GM23338 (cell line): Measurements from ENCODE around the gene GALNT4. TPM values are rescaled to one million over a fixed set of nuclear protein-coding genes. Genes with fewer than 3 reads are reported as not detected.

ENCODE experiments used
- CREB1 ChIP-seq: fragments of 250-450 bp; sonication (Bioruptor Pico); IDR thresholded peaks from 2 replicates; pipeline ENCODE4 v1.5.0; 2020; ENCODE audit warnings: low read depth, mild to moderate bottlenecking, moderate library complexity
- CTCF ChIP-seq, 2 experiments: fragments of 200-600 bp in 1 of 2; sonication (generic) in 1 of 2; conservative IDR thresholded peaks; 2 replicates each; pipeline versions ENCODE4 v1.5.1 to v1.6.1; 2016 to 2017; ENCODE audit warnings: antibody characterized with exemption in 2 of 2, low read depth in 2 of 2, mild to moderate bottlenecking in 2 of 2, moderate library complexity in 1 of 2
- EZH2 ChIP-seq: fragments of 200-600 bp; sonication (generic); IDR thresholded peaks from one replicate; pipeline ENCODE4 v1.8.0; 2017; ENCODE audit warnings: antibody characterized with exemption, mild to moderate bottlenecking, low read depth; ENCODE audit not compliant: unreplicated experiment
- EZH2phosphoT487 ChIP-seq: fragments of 200-600 bp; sonication (generic); IDR thresholded peaks from one replicate; pipeline ENCODE4 v1.8.1; 2018; ENCODE audit warnings: antibody characterized with exemption; ENCODE audit not compliant: unreplicated experiment
- JUNB ChIP-seq: IDR thresholded peaks from one replicate; pipeline ENCODE4 v1.6.1; 2016; ENCODE audit warnings: antibody characterized with exemption; ENCODE audit not compliant: unreplicated experiment
- NANOG ChIP-seq: IDR thresholded peaks from 2 replicates; pipeline ENCODE4 v1.6.1; 2016; ENCODE audit warnings: antibody characterized with exemption, borderline replicate concordance
- POLR2AphosphoS5 ChIP-seq: IDR thresholded peaks from 2 replicates; pipeline ENCODE4 v1.6.1; 2016; ENCODE audit warnings: antibody characterized with exemption, low read depth
- STAT1 ChIP-seq: IDR thresholded peaks from one replicate; pipeline ENCODE4 v1.6.1; 2016; ENCODE audit warnings: antibody characterized with exemption; ENCODE audit not compliant: unreplicated experiment
- ZNF114 ChIP-seq: fragments of 250-450 bp; sonication (Bioruptor Pico); IDR thresholded peaks from 2 replicates; pipeline ENCODE4 v1.5.0; 2020; ENCODE audit warnings: mild to moderate bottlenecking, moderate library complexity
- ZNF331 ChIP-seq: fragments of 250-450 bp; sonication (Bioruptor Pico); IDR thresholded peaks from 2 replicates; pipeline ENCODE4 v1.5.0; 2020; ENCODE audit warnings: low read depth, mild to moderate bottlenecking, moderate library complexity
- polyA plus RNA-seq: library from polyadenylated mRNA; unstranded; fragments of >200 nt; fragmentation: Nextera tagmentation; extraction: Ambion mirVana; gene quantifications from 2 replicates; pipeline ENCODE4 v1.2.1, GENCODE V29; 2016
- total RNA-seq: library from RNA; depleted of rRNA; stranded (reverse); fragments of >200 nt; shearing (Covaris generic); gene quantifications from 2 replicates; pipeline ENCODE4 v1.2.3, GENCODE V29; 2014
- TF ChIP-seq, protein P1 (sequence below): fragments of 250-450 bp; sonication (Bioruptor Pico); IDR thresholded peaks from 2 replicates; pipeline ENCODE4 v1.5.0; 2020; ENCODE audit warnings: mild to moderate bottlenecking, moderate library complexity
- TF ChIP-seq, protein P2 (sequence below): IDR thresholded peaks from 2 replicates; pipeline ENCODE4 v1.6.1; 2016; ENCODE audit warnings: antibody characterized with exemption

Gene GALNT4
- total and polyA plus RNA-seq, 2 experiments from 2014 or later, result 1.1 to 2.4 TPM

DNA sequence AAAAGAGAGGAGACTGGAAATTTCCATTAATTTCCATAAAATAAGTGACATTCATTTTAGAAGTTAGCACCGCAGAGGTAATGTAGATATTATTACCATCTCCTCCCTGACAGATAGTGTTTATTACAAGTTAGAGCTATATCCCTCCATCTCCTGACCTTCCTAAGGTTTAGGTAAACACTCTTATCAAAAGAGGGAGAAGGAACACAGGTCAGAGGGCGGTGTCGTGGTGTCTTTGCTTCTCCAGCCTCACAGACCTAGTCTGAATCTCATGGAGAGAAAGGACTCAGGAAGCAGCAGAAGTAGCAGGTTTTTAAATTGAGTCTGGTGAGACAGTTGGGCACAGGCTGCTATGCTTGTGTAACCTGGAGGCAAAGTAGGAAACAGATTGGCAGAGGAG lies 12.8 kb upstream of the GALNT4 start (continued):
- TF ChIP-seq, protein P1, sequence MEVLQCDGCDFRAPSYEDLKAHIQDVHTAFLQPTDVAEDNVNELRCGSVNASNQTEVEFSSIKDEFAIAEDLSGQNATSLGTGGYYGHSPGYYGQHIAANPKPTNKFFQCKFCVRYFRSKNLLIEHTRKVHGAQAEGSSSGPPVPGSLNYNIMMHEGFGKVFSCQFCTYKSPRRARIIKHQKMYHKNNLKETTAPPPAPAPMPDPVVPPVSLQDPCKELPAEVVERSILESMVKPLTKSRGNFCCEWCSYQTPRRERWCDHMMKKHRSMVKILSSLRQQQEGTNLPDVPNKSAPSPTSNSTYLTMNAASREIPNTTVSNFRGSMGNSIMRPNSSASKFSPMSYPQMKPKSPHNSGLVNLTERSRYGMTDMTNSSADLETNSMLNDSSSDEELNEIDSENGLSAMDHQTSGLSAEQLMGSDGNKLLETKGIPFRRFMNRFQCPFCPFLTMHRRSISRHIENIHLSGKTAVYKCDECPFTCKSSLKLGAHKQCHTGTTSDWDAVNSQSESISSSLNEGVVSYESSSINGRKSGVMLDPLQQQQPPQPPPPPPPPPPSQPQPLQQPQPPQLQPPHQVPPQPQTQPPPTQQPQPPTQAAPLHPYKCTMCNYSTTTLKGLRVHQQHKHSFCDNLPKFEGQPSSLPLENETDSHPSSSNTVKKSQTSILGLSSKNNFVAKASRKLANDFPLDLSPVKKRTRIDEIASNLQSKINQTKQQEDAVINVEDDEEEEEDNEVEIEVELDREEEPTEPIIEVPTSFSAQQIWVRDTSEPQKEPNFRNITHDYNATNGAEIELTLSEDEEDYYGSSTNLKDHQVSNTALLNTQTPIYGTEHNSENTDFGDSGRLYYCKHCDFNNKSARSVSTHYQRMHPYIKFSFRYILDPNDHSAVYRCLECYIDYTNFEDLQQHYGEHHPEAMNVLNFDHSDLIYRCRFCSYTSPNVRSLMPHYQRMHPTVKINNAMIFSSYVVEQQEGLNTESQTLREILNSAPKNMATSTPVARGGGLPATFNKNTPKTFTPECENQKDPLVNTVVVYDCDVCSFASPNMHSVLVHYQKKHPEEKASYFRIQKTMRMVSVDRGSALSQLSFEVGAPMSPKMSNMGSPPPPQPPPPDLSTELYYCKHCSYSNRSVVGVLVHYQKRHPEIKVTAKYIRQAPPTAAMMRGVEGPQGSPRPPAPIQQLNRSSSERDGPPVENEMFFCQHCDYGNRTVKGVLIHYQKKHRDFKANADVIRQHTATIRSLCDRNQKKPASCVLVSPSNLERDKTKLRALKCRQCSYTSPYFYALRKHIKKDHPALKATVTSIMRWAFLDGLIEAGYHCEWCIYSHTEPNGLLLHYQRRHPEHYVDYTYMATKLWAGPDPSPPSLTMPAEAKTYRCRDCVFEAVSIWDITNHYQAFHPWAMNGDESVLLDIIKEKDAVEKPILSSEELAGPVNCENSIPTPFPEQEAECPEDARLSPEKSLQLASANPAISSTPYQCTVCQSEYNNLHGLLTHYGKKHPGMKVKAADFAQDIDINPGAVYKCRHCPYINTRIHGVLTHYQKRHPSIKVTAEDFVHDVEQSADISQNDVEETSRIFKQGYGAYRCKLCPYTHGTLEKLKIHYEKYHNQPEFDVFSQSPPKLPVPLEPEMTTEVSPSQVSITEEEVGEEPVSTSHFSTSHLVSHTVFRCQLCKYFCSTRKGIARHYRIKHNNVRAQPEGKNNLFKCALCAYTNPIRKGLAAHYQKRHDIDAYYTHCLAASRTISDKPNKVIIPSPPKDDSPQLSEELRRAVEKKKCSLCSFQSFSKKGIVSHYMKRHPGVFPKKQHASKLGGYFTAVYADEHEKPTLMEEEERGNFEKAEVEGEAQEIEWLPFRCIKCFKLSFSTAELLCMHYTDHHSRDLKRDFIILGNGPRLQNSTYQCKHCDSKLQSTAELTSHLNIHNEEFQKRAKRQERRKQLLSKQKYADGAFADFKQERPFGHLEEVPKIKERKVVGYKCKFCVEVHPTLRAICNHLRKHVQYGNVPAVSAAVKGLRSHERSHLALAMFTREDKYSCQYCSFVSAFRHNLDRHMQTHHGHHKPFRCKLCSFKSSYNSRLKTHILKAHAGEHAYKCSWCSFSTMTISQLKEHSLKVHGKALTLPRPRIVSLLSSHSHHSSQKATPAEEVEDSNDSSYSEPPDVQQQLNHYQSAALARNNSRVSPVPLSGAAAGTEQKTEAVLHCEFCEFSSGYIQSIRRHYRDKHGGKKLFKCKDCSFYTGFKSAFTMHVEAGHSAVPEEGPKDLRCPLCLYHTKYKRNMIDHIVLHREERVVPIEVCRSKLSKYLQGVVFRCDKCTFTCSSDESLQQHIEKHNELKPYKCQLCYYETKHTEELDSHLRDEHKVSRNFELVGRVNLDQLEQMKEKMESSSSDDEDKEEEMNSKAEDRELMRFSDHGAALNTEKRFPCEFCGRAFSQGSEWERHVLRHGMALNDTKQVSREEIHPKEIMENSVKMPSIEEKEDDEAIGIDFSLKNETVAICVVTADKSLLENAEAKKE (CRISPR knock-in tag), result no peak
- TF ChIP-seq EZH2phosphoT487, result no peak
- TF ChIP-seq STAT1, result no peak
- TF ChIP-seq JUNB, result no peak
- TF ChIP-seq ZNF114 (CRISPR knock-in tag), result no peak
- no peak for TF ChIP-seq CREB1 (CRISPR knock-in tag)
- no peak for TF ChIP-seq NANOG
- TF ChIP-seq CTCF (conservative IDR thresholded peaks at IDR 0.05; ENCODE audit: low read depth in 2 of 2), result no peak
- TF ChIP-seq ZNF331, result no peak
- no peak for TF ChIP-seq POLR2AphosphoS5
- TF ChIP-seq, protein P2, sequence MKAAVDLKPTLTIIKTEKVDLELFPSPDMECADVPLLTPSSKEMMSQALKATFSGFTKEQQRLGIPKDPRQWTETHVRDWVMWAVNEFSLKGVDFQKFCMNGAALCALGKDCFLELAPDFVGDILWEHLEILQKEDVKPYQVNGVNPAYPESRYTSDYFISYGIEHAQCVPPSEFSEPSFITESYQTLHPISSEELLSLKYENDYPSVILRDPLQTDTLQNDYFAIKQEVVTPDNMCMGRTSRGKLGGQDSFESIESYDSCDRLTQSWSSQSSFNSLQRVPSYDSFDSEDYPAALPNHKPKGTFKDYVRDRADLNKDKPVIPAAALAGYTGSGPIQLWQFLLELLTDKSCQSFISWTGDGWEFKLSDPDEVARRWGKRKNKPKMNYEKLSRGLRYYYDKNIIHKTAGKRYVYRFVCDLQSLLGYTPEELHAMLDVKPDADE, result no peak
- TF ChIP-seq EZH2, result no peak
